Choroid plexus epithelial cell (primary cell): ENCODE data around the gene FAM221B.

Source experiments
- DNase-seq: peaks from one replicate; pipeline ENCODE4 v3.0.0-alpha.2; 2010; ENCODE audit warnings: low read depth
- H3K4me3 ChIP-seq: 2 replicates; pipeline ENCODE4 v1.5.1; 2011; ENCODE audit warnings: low read depth, mild to moderate bottlenecking, control low read depth, low read length, moderate library complexity
- TF ChIP-seq, protein P1 (sequence below): conservative IDR thresholded peaks from 2 replicates; pipeline ENCODE4 v1.5.1; 2011; ENCODE audit warnings: low read depth, mild to moderate bottlenecking, control low read depth, inconsistent platforms, low read length, moderate library complexity

Gene FAM221B

DNA sequence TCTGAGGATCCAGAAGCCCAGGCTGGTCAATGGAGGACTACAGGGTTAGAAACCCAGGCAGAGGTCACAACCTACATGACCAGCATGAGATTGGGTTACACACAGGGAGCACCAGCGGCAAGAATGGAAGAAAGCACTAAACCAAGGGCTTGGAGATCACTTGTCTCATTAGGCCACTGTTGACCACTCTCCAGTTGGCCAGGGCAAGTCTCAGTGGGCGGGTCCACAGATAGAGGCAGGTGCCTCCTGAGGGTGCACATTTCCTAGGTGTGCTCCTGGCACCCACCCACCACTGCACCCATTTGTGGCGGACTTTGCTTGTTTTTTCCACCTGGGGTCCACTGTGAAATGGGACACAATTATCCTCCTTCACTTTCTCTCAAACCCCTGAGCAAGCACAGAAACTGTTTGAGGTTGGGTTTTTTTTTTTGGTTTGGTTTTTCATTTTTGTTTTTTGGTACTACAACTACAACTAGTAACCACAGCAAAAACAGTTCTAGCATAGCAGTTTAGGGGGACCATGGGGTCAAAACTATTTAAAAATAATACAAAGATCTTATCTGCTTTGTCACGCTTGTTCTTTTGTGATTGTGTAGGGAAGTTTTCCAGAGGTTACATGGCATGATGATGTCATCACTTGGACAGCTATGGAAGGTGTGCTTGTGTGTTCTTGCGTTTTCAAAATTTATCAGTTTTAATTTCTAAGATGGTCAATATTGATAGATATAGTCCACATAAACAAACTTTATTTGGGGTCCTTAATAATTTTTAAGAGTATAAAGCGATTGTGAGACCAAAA lies 31.0 kb downstream of the FAM221B start:
- DNase-seq: no peak
- TF ChIP-seq, protein P1, sequence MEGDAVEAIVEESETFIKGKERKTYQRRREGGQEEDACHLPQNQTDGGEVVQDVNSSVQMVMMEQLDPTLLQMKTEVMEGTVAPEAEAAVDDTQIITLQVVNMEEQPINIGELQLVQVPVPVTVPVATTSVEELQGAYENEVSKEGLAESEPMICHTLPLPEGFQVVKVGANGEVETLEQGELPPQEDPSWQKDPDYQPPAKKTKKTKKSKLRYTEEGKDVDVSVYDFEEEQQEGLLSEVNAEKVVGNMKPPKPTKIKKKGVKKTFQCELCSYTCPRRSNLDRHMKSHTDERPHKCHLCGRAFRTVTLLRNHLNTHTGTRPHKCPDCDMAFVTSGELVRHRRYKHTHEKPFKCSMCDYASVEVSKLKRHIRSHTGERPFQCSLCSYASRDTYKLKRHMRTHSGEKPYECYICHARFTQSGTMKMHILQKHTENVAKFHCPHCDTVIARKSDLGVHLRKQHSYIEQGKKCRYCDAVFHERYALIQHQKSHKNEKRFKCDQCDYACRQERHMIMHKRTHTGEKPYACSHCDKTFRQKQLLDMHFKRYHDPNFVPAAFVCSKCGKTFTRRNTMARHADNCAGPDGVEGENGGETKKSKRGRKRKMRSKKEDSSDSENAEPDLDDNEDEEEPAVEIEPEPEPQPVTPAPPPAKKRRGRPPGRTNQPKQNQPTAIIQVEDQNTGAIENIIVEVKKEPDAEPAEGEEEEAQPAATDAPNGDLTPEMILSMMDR: no peak
- H3K4me3 ChIP-seq: no peak overlapping the region

DNA sequence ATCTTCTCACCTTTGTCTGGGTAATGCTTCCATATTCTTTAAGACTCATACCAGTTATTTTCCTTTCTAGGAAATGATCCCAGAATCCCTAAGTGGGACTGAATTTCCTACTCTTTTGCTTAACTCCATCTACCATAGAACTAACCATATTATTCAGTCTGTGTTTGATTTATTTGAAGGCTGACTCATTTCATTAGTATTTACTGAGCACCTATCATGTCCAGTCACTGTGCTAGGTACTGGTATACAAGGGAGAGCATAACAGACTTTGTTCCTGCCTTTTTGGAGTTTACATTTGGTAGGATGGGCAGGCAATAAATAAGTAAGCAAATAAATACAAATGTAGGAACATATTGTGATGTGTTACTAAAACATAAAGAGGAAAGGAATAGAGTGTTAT lies 32.8 kb downstream of the FAM221B start:
- no peak for DNase-seq
- no peak overlapping the region for H3K4me3 ChIP-seq
- TF ChIP-seq, protein P1: no peak

DNA sequence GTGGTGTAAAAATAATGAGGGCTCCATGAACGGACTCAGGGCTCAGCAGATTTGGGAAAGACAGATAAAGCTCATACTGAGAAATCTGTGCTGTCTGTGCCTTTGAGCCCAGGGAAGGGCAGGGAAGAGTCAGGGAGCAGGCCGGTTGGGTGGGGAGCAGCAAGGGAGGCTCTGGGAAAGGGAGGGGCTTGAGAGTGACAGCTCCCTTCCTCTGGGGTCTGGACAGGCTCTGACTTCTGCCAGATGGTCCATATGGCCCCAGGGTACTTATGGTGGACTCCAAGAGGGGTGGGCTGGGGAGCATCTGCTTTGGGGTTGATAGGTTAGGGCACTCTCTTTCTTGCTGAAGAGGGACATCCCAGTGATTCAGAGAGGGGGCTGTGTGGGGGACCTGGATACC lies 35.1 kb downstream of the FAM221B start:
- TF ChIP-seq, protein P1: no peak
- H3K4me3 ChIP-seq: no peak overlapping the region
- DNase-seq: no peak

GRCh38 chr9:35792826-35793225 lies 35.7 kb downstream of the FAM221B start:
- H3K4me3 ChIP-seq: no peak overlapping the region
- no peak for DNase-seq
- TF ChIP-seq, protein P1: no peak

DNA sequence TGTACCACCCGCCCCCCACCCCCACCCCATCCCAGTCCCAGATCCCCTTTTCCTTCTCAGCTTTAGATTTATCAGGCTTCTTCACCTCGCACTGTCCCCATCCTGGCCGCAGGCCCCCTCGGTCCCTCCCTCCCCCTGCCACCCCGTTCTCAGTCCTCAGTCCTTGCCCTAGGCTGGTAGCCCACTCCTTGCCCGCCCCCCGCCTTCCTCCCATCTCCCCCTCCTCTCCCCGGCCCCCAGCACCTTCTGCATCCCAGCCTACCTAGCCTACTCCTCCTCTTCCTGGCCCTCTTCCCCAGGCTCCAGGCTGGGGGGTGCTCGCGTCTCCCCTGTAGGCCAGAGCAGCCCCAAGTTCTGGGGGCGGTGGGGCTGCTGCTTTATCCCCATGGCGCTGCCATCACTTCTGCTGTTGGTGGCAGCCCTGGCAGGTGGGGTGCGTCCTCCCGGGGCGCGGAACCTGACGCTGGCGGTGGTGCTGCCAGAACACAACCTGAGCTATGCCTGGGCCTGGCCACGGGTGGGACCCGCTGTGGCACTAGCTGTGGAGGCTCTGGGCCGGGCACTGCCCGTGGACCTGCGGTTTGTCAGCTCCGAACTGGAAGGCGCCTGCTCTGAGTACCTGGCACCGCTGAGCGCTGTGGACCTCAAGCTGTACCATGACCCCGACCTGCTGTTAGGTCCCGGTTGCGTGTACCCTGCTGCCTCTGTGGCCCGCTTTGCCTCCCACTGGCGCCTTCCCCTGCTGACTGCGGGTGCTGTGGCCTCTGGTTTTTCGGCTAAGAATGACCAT lies 36.3 kb downstream of the FAM221B start:
- no peak for DNase-seq
- H3K4me3 ChIP-seq: peak overlapping the region; percentile 63
- TF ChIP-seq, protein P1: no peak

GRCh38 chr9:35791297-35791921 lies 37.1 kb downstream of the FAM221B start, which contains the start of gene NPR2:
Gene NPR2, plus strand, starts transcription at chr9:35791591. Its CDS starts 818 bp downstream, at chr9:35792409.
- TF ChIP-seq, protein P1: no peak
- peak; percentile 30 for DNase-seq
- H3K4me3 ChIP-seq: peak within 1 kb of the TSS; percentile 63
